ENCODE data around the gene ZGLP1.

DNA sequence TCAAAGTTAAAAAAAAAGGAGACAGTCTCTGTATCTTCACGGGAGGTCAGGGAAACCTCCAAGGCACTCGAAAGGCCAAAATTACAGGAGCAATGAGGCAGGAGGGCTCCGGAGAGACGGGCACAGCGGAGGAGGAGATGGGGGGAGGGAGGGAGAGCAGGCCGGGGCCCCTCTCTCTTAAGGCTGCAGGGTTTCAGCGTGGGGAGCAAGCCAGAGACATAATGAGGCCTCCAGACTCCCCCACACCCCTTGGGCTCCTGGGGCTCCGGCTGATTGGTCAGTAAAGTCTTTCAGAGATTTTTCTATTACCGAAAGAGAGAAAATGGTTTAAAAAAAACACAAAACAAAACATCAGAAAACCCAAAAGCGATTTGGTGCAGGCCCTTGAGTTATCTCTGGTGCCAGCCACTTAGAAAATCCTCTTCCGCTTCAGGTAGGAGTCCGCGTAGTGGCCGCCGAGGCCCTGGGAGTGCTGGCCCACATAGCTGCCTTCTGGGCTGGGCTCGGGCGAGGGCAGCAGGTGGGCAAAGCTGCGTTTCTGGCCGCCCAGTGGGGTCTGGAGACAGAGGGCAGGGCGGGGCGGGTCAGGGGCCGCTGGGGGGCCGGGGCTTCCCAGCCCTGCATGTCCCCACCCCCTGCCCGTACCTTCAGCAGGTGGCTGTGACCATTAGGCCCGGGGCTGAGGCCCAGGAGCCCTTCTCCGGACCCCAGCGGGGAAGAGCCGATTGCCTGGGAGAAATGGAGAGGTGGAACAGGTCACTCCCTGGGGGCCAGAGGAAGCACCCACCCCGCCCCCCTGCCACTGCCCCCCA lies 7.6 kb upstream of the ZGLP1 start:
- TF ChIP-seq, protein P1, sequence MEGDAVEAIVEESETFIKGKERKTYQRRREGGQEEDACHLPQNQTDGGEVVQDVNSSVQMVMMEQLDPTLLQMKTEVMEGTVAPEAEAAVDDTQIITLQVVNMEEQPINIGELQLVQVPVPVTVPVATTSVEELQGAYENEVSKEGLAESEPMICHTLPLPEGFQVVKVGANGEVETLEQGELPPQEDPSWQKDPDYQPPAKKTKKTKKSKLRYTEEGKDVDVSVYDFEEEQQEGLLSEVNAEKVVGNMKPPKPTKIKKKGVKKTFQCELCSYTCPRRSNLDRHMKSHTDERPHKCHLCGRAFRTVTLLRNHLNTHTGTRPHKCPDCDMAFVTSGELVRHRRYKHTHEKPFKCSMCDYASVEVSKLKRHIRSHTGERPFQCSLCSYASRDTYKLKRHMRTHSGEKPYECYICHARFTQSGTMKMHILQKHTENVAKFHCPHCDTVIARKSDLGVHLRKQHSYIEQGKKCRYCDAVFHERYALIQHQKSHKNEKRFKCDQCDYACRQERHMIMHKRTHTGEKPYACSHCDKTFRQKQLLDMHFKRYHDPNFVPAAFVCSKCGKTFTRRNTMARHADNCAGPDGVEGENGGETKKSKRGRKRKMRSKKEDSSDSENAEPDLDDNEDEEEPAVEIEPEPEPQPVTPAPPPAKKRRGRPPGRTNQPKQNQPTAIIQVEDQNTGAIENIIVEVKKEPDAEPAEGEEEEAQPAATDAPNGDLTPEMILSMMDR (IDR thresholded peaks at IDR 0.05), result no peak
- no peak for TF ChIP-seq POLR2A (IDR thresholded peaks at IDR 0.05)
- TF ChIP-seq EP300 (IDR thresholded peaks at IDR 0.05), result no peak
